PC-9 (cell line): ENCODE results near the gene MEF2C. TPM values are rescaled to one million over a fixed set of nuclear protein-coding genes. Genes with fewer than 3 reads are reported as not detected.
A peak's percentile ranks its signal among the peaks of the same experiment; 100 is the strongest.

Experiments used
- BruUV-seq: library from RNA; stranded (reverse); fragments of 400-500 nt; replicated peaks from 2 replicates; lab custom pipeline; 2021; lab: Mats Ljungman, UMichigan
- CTCF ChIA-PET: fragments of 300-600 bp; sonication (Branson Sonifier 250); formaldehyde crosslinking; loops from one replicate; lab custom pipeline; 2022; ENCODE audit warnings: antibody characterized with exemption; lab: Charles Lee
- POLR2A ChIA-PET: fragments of 300-600 bp; sonication (Branson Sonifier 250); formaldehyde crosslinking; loops from one replicate; lab custom pipeline; 2022; ENCODE audit warnings: antibody characterized with exemption; ENCODE audit not compliant: unreplicated experiment; lab: Charles Lee
- DNase-seq, 2 experiments: peaks; one replicate each; pipeline versions ENCODE4 v3.0.0 to v3.0.0-alpha.2; 2015 to 2022; ENCODE audit warnings: mixed read lengths in 1 of 2
- H2AFZ ChIP-seq: fragments of 200-600 bp; sonication (generic); 2 replicates; pipeline ENCODE4 v1.8.1; 2017; ENCODE audit warnings: antibody characterized with exemption
- H3F3A ChIP-seq: fragments of 200-600 bp; sonication (generic); 2 replicates; pipeline ENCODE4 v1.8.1; 2017; ENCODE audit warnings: antibody characterized with exemption, mild to moderate bottlenecking, low read depth; ENCODE audit not compliant: insufficient read depth
- H3K27ac ChIP-seq: fragments of 200-600 bp; sonication (generic); 2 replicates; pipeline ENCODE4 v1.6.1; 2016; ENCODE audit warnings: mixed run types
- H3K27me3 ChIP-seq: fragments of 200-600 bp; sonication (generic); 2 replicates; pipeline ENCODE4 v1.6.1; 2016; ENCODE audit warnings: low read depth, mixed run types; ENCODE audit not compliant: insufficient read depth
- H3K36me3 ChIP-seq: fragments of 200-600 bp; sonication (generic); 2 replicates; pipeline ENCODE4 v1.6.1; 2016; ENCODE audit warnings: low read depth, mixed run types
- H3K4me1 ChIP-seq: fragments of 200-600 bp; sonication (generic); replicated peaks from 2 replicates; pipeline ENCODE4 v1.6.1; 2016; ENCODE audit warnings: mixed run types; ENCODE audit not compliant: insufficient read depth
- H3K4me2 ChIP-seq: fragments of 200-600 bp; sonication (generic); 2 replicates; pipeline ENCODE4 v1.6.1; 2017; ENCODE audit warnings: mixed run types
- H3K4me3 ChIP-seq: fragments of 200-600 bp; sonication (generic); 2 replicates; pipeline ENCODE4 v1.6.1; 2016; ENCODE audit warnings: mixed run types
- H3K79me2 ChIP-seq: fragments of 200-600 bp; sonication (generic); 2 replicates; pipeline ENCODE4 v1.6.1; 2017; ENCODE audit warnings: low read depth, mixed run types
- H3K9me2 ChIP-seq: fragments of 200-600 bp; sonication (generic); 2 replicates; pipeline ENCODE4 v1.8.1; 2017; ENCODE audit warnings: mild to moderate bottlenecking; ENCODE audit not compliant: insufficient read depth
- H3K9me3 ChIP-seq: fragments of 200-600 bp; sonication (generic); 2 replicates; pipeline ENCODE4 v1.8.1; 2016; ENCODE audit warnings: low read depth; ENCODE audit not compliant: insufficient read depth
- H4K20me1 ChIP-seq: fragments of 200-600 bp; sonication (generic); 2 replicates; pipeline ENCODE4 v1.8.1; 2017; ENCODE audit not compliant: insufficient read depth
- CTCF ChIP-seq: fragments of 200-600 bp; sonication (generic); conservative IDR thresholded peaks from 2 replicates; pipeline ENCODE4 v1.6.1; 2017; ENCODE audit warnings: mixed run types, antibody characterized with exemption, mild to moderate bottlenecking, moderate library complexity
- EZH2 ChIP-seq: fragments of 200-600 bp; sonication (generic); IDR thresholded peaks from 2 replicates; pipeline ENCODE4 v1.8.0; 2017; ENCODE audit warnings: antibody characterized with exemption, low read depth
- intact Hi-C: fragments of 100-400 bp; cut with micrococcal nuclease; formaldehyde crosslinking; loops from one replicate; pipeline ENCODE4 v1.10.0; 2022; ENCODE audit not compliant: unreplicated experiment
- total RNA-seq: library from RNA; stranded (reverse); gene quantifications from 2 replicates; pipeline ENCODE4 v1.2.3, GENCODE V29; 2021

MEF2C gene
- total RNA-seq, 1 experiment from 2014 or later: 2.5 TPM

- intact Hi-C loops: no loop called here
- Histone ChIP-seq H3K9me2 (no peaks in the 10 kb centered on the region), H3K27ac (no peak overlapping the region)
These were observed 53.2 kb downstream of the MEF2C start for GRCh38 chr5:88829775-88830174.

GRCh38 chr5:88829054-88829453, 53.9 kb downstream of the MEF2C start:
- H3K27me3 ChIP-seq: no peaks in the 10 kb centered on the region
- ChIA-PET POLR2A (no interaction called here), CTCF (no interaction called here)
- BruUV-seq: no TSS peak
- H3K4me2 ChIP-seq: no peak overlapping the region
- 0 out of 2 replicates have a peak overlapping the region, but pooled peaks have one; percentile 4 for H2AFZ ChIP-seq
- no peak overlapping the region for H3K4me3 ChIP-seq
- no peak for DNase-seq
- no peaks in the 10 kb centered on the region for H3F3A ChIP-seq
- no peaks in the 10 kb centered on the region for H3K9me2 ChIP-seq
- no peaks in the 10 kb centered on the region for H4K20me1 ChIP-seq
- H3K4me1 ChIP-seq: no peaks in the 10 kb centered on the region
- TF ChIP-seq EZH2 (no peak), CTCF (no peak)
- no peaks in the 10 kb centered on the region for H3K79me2 ChIP-seq
- no peak overlapping the region for H3K27ac ChIP-seq
- intact Hi-C loops: no loop called here
- no peaks in the 10 kb centered on the region for H3K36me3 ChIP-seq
- no peaks in the 10 kb centered on the region for H3K9me3 ChIP-seq

More at GRCh38 chr5:88829775-88830174, 53.2 kb downstream of the MEF2C start:
- no TSS peak for BruUV-seq
- DNase-seq: no peak
- no peaks in the 10 kb centered on the region for H3K4me1 ChIP-seq
- ChIA-PET POLR2A (no interaction called here), CTCF (no interaction called here)
- no peak overlapping the region for H3K4me3 ChIP-seq
- no peaks in the 10 kb centered on the region for H4K20me1 ChIP-seq
- H2AFZ ChIP-seq: no peak overlapping the region
- H3K9me3 ChIP-seq: no peaks in the 10 kb centered on the region
- no peaks in the 10 kb centered on the region for H3K27me3 ChIP-seq
- no peaks in the 10 kb centered on the region for H3F3A ChIP-seq
- TF ChIP-seq CTCF: no peak
- no peak for TF ChIP-seq EZH2
- H3K4me2 ChIP-seq: no peak overlapping the region
- H3K79me2 ChIP-seq: no peaks in the 10 kb centered on the region
- H3K36me3 ChIP-seq: no peaks in the 10 kb centered on the region

- POLR2A ChIA-PET: no interaction called here
- DNase-seq: no peak
- Histone ChIP-seq H3K9me2 (no peaks in the 10 kb centered on the region), H3K36me3 (no peaks in the 10 kb centered on the region), H3K4me2 (no peak overlapping the region), H2AFZ (no peak overlapping the region), H3K9me3 (no peaks in the 10 kb centered on the region), H3K27me3 (no peaks in the 10 kb centered on the region), H3K4me1 (no peaks in the 10 kb centered on the region), H3F3A (no peaks in the 10 kb centered on the region), H4K20me1 (no peaks in the 10 kb centered on the region), H3K27ac (no peak overlapping the region), H3K4me3 (no peak overlapping the region), H3K79me2 (no peaks in the 10 kb centered on the region)
- no peak for TF ChIP-seq CTCF
- TF ChIP-seq EZH2: no peak
- BruUV-seq: no TSS peak
- CTCF ChIA-PET: no interaction called here
- intact Hi-C loops: no loop called here
These were observed 55.0 kb downstream of the MEF2C start for GRCh38 chr5:88827997-88828396.
